HepG2 (cell line): ENCODE measurements around the gene SLX9. TPM values are rescaled to one million over a fixed set of nuclear protein-coding genes. Genes with fewer than 3 reads are reported as not detected.

Experiments used
- FLYWCH1 ChIP-seq: sonication (generic); formaldehyde crosslinking; IDR thresholded peaks from 2 replicates; pipeline ENCODE4 v1.8.1; 2023; ENCODE audit warnings: mild to moderate bottlenecking, missing genetic modification reagents
- FOSL2 ChIP-seq: sonication (generic); formaldehyde crosslinking; IDR thresholded peaks from 2 replicates; pipeline ENCODE4 v1.4.0; 2020; ENCODE audit warnings: missing genetic modification reagents
- HMGA1 ChIP-seq: sonication (generic); formaldehyde crosslinking; conservative IDR thresholded peaks from 2 replicates; pipeline ENCODE4 v1.4.0; 2020; ENCODE audit warnings: missing genetic modification reagents
- HNRNPL ChIP-seq: fragments of 200-400 bp; formaldehyde crosslinking; IDR thresholded peaks from 2 replicates; pipeline ENCODE4 v1.6.1; 2017; ENCODE audit warnings: mild to moderate bottlenecking, low read depth, low read length
- MXD4 ChIP-seq: IDR thresholded peaks from 2 replicates; pipeline ENCODE4 v1.6.1; 2016; ENCODE audit warnings: mild to moderate bottlenecking, missing biosample characterization, missing genetic modification reagents
- MYC ChIP-seq: sonication (generic); formaldehyde crosslinking; IDR thresholded peaks from 2 replicates; pipeline ENCODE4 v1.9.0; 2021; ENCODE audit warnings: missing genetic modification reagents, borderline replicate concordance
- NFIC ChIP-seq: IDR thresholded peaks from 2 replicates; pipeline ENCODE4 v1.6.1; 2012; ENCODE audit warnings: mild to moderate bottlenecking, low read length, inconsistent platforms
- PCBP1 ChIP-seq: fragments of 200-400 bp; formaldehyde crosslinking; IDR thresholded peaks from 2 replicates; pipeline ENCODE4 v1.6.1; 2017; ENCODE audit warnings: mild to moderate bottlenecking, low read depth, low read length, borderline replicate concordance
- PRDM4 ChIP-seq: sonication (generic); formaldehyde crosslinking; IDR thresholded peaks from 2 replicates; pipeline ENCODE4 v1.9.0; 2021; ENCODE audit warnings: missing genetic modification reagents, borderline replicate concordance
- PRPF4 ChIP-seq: fragments of 200-400 bp; formaldehyde crosslinking; IDR thresholded peaks from 2 replicates; pipeline ENCODE4 v1.6.1; 2016; ENCODE audit warnings: low read length, low read depth; ENCODE audit not compliant: poor library complexity, severe bottlenecking
- SCMH1 ChIP-seq: sonication (generic); formaldehyde crosslinking; IDR thresholded peaks from 2 replicates; pipeline ENCODE4 v1.9.0; 2021; ENCODE audit warnings: missing genetic modification reagents, mild to moderate bottlenecking, borderline replicate concordance
- THRA ChIP-seq: sonication (generic); formaldehyde crosslinking; IDR thresholded peaks from 2 replicates; pipeline ENCODE4 v1.4.0; 2020; ENCODE audit warnings: missing genetic modification reagents, borderline replicate concordance
- ZNF225 ChIP-seq: sonication (generic); formaldehyde crosslinking; IDR thresholded peaks from 2 replicates; pipeline ENCODE4 v1.4.0; 2020; ENCODE audit warnings: mild to moderate bottlenecking, missing genetic modification reagents
- ZNF451 ChIP-seq: sonication (generic); formaldehyde crosslinking; IDR thresholded peaks from 2 replicates; pipeline ENCODE4 v1.5.0; 2020; ENCODE audit warnings: mild to moderate bottlenecking, missing genetic modification reagents
- ZNF530 ChIP-seq: sonication (generic); formaldehyde crosslinking; IDR thresholded peaks from 2 replicates; pipeline ENCODE4 v1.5.0; 2020; ENCODE audit warnings: low read depth, mild to moderate bottlenecking, missing genetic modification reagents
- ZNF558 ChIP-seq: sonication (generic); formaldehyde crosslinking; IDR thresholded peaks from 2 replicates; pipeline ENCODE4 v1.9.0; 2022; ENCODE audit warnings: mild to moderate bottlenecking, missing genetic modification reagents, borderline replicate concordance
- ZNF589 ChIP-seq: sonication (generic); formaldehyde crosslinking; conservative IDR thresholded peaks from 2 replicates; pipeline ENCODE4 v1.8.0; 2022; ENCODE audit warnings: mild to moderate bottlenecking, moderate library complexity, missing genetic modification reagents
- ZNF790 ChIP-seq: sonication (generic); formaldehyde crosslinking; IDR thresholded peaks from 2 replicates; pipeline ENCODE4 v1.8.0; 2022; ENCODE audit warnings: missing genetic modification reagents, mild to moderate bottlenecking, borderline replicate concordance
- polyA plus RNA-seq, 8 experiments: library from polyadenylated mRNA; depleted of rRNA in 3 of 8; stranded (reverse) in 7 of 8; unstranded in 1 of 8; fragments of >200 nt; fragmentation: Illumina TruSeq in 4 of 8; extraction: Trizol in 4 of 8; gene quantifications; 2 replicates each; pipeline versions ENCODE4 v1.2.1 to v1.2.3, GENCODE V29; 2011 to 2016; ENCODE audit warnings: low read depth in 4 of 8, missing spikeins in 1 of 8, mixed read lengths in 1 of 8; ENCODE audit not compliant: insufficient read depth in 1 of 8
- total RNA-seq, 5 experiments: library from RNA; depleted of rRNA; stranded (reverse); fragments of >200 nt; fragmentation: Illumina TruSeq; extraction: Trizol; gene quantifications; 2 replicates each; pipeline ENCODE4 v1.2.3, GENCODE V29; 2016; ENCODE audit warnings: low read depth in 1 of 5
- TF ChIP-seq, protein P1 (sequence below): sonication (generic); formaldehyde crosslinking; IDR thresholded peaks from 2 replicates; pipeline ENCODE4 v1.8.0; 2022; ENCODE audit warnings: mild to moderate bottlenecking, missing genetic modification reagents
- TF ChIP-seq, protein P2 (sequence below): sonication (generic); formaldehyde crosslinking; IDR thresholded peaks from 2 replicates; pipeline ENCODE4 v1.9.0; 2022; ENCODE audit warnings: low read depth, missing genetic modification reagents
- TF ChIP-seq, protein P3 (sequence below): IDR thresholded peaks from 2 replicates; pipeline ENCODE4 v1.6.1; 2016

SLX9 gene
- total and polyA plus RNA-seq, 2 of the 13 experiments (the other 11 are each of a cell fraction or from before 2014, with no cell fraction given): 21.0 to 47.1 TPM

DNA sequence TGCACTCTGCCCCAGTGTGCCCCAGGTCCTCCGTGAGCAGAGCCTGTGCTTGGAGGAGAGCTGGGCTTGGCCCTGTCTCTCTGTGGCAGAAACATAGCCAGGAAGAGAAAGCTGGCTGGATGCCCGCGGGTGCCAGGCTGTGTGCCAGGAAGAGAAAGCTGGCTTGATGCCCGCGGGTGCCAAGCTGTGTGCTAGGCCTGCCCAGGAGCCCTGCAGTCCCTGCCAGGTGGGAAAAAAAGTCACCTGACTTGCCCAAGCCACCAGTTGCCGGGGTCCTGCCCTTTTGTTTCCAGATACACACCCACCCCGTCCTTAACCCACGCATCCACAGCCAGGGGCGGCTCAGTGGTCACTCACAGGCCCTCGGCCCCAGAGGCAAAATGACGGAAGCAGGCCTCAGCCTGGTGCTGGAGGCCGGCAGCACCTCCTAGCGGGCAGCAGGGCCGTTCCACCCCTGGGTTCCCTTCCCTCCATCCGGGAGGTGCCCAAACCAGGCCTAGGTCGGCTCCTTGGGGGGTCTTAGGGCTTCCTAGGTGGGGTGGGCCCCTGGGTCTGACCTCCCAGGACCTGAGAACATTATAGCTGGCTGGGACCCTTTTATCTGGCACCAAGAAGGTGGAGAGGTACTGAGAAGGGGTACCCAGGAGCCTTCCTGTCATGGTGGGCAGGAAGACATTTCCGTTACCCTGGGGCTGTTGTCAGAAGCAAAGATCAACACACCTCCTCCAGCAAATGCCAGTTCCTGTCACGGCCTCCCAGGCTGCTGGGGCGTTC lies 28.3 kb upstream of the SLX9 start (continued):
- TF ChIP-seq ZNF451 (CRISPR knock-in tag) (no peak), PRDM4 (CRISPR knock-in tag) (no peak), HNRNPL (peak; percentile 99), ZNF558 (CRISPR knock-in tag) (no peak), MXD4 (CRISPR knock-in tag) (0 out of 2 replicates have a peak, but pooled peaks have one; percentile 25), SCMH1 (no peak), PCBP1 (no peak), HMGA1 (CRISPR knock-in tag) (no peak), ZNF225 (CRISPR knock-in tag) (0 out of 2 replicates have a peak, but pooled peaks have one; percentile 17), NFIC (no peak), THRA (no peak), ZNF530 (CRISPR knock-in tag) (no peak), ZNF589 (no peak), ZNF790 (0 out of 2 replicates have a peak, but pooled peaks have one; percentile 59), FLYWCH1 (CRISPR knock-in tag) (no peak), PRPF4 (no peak), MYC (CRISPR knock-in tag) (peak; percentile 75), FOSL2 (CRISPR knock-in tag) (peak; percentile 41)
- TF ChIP-seq, protein P1, sequence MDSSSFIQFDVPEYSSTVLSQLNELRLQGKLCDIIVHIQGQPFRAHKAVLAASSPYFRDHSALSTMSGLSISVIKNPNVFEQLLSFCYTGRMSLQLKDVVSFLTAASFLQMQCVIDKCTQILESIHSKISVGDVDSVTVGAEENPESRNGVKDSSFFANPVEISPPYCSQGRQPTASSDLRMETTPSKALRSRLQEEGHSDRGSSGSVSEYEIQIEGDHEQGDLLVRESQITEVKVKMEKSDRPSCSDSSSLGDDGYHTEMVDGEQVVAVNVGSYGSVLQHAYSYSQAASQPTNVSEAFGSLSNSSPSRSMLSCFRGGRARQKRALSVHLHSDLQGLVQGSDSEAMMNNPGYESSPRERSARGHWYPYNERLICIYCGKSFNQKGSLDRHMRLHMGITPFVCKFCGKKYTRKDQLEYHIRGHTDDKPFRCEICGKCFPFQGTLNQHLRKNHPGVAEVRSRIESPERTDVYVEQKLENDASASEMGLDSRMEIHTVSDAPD (CRISPR knock-in tag): no peak
- TF ChIP-seq, protein P2, sequence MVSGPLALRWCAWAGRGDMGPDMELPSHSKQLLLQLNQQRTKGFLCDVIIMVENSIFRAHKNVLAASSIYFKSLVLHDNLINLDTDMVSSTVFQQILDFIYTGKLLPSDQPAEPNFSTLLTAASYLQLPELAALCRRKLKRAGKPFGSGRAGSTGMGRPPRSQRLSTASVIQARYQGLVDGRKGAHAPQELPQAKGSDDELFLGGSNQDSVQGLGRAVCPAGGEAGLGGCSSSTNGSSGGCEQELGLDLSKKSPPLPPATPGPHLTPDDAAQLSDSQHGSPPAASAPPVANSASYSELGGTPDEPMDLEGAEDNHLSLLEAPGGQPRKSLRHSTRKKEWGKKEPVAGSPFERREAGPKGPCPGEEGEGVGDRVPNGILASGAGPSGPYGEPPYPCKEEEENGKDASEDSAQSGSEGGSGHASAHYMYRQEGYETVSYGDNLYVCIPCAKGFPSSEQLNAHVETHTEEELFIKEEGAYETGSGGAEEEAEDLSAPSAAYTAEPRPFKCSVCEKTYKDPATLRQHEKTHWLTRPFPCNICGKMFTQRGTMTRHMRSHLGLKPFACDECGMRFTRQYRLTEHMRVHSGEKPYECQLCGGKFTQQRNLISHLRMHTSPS (CRISPR knock-in tag): peak; percentile 60
- TF ChIP-seq, protein P3, sequence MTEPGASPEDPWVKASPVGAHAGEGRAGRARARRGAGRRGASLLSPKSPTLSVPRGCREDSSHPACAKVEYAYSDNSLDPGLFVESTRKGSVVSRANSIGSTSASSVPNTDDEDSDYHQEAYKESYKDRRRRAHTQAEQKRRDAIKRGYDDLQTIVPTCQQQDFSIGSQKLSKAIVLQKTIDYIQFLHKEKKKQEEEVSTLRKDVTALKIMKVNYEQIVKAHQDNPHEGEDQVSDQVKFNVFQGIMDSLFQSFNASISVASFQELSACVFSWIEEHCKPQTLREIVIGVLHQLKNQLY (CRISPR knock-in tag): no peak
